ENCODE results near the gene CNIH2. TPM values are rescaled to one million over a fixed set of nuclear protein-coding genes. Genes with fewer than 3 reads are reported as not detected.

Gene CNIH2
- total and polyA plus RNA-seq, 9 of the 15 experiments (the other 6 are each of a cell fraction or from before 2014, with no cell fraction given) = 0.26 to 0.89 (median 0.40) TPM; not detected in 4

GRCh38 chr11:66291706-66292542, 13.9 kb downstream of the CNIH2 start, which contains the start of gene TMEM151A:
Gene TMEM151A, plus strand, starts transcription at chr11:66291894. Its CDS starts 120 bp downstream, at chr11:66292014.
- ATAC-seq (no peak), FAIRE-seq (no peak), DNase-seq (ENCODE audit: extremely low read depth in 1 of 4, low spot score in 3 of 4) (peak in 1 of 4 experiments; percentile 35)
- Histone ChIP-seq H3K9me1 (ENCODE audit: control insufficient read depth, insufficient read depth, low read length) (no peaks in the 10 kb centered on the region), H3K9ac (ENCODE audit: insufficient read depth in 1 of 2, low read depth in 2 of 2, low read length in 2 of 2) (no peak within 1 kb of the TSS), H3K79me2 (ENCODE audit: control insufficient read depth, insufficient read depth, low read length) (peaks cover 19% of the 10 kb centered on the region), H3K27ac (ENCODE audit: extremely low read depth, low read depth, low read length) (no peak within 1 kb of the TSS), H3K27me3 (ENCODE audit: control insufficient read depth in 2 of 2, insufficient read depth in 2 of 2, low read length in 2 of 2) (no peaks in the 10 kb centered on the region; a peak in 1 of 5 replicates), H3K4me1 (replicated peaks in 1 of 2; ENCODE audit: control insufficient read depth in 2 of 2, insufficient read depth in 2 of 2, low read length in 2 of 2) (peaks cover 19 to 60% of the 10 kb centered on the region in 2 experiments), H3K4me3 (no peak within 1 kb of the TSS), H3K9me3 (replicated peaks; ENCODE audit: control insufficient read depth, insufficient read depth, low read depth, low read length) (no peaks in the 10 kb centered on the region), H3K36me3 (ENCODE audit: control insufficient read depth, insufficient read depth, low read length) (peaks cover 8% of the 10 kb centered on the region; the same call in 2 of the 3 replicates), H4K20me1 (replicated peaks; ENCODE audit: control insufficient read depth, insufficient read depth, low read length) (0 out of 2 replicates have a peak, but pooled peaks cover 5% of the 10 kb centered on the region), H3K4me2 (ENCODE audit: insufficient read depth, low read length) (no peak within 1 kb of the TSS), H2AFZ (ENCODE audit: low read depth, low read length) (no peak within 1 kb of the TSS)
- ChIA-PET CTCF (ENCODE audit: low intra/inter-chr PET ratio) (no interaction called here), POLR2A (no interaction called here)
- WGBS (ENCODE audit: insufficient coverage, low coverage, missing lambda C conversion rate) = 93% methylated on average over 10 of the region's 95 CpGs
- intact Hi-C loops (cut with micrococcal nuclease) (no loop called here), in situ Hi-C loops (cut with MboI) (no loop called here)
- no TSS peak for BruUV-seq (replicated peaks)
- TF ChIP-seq ZSCAN29 (IDR thresholded peaks at IDR 0.05) = no peak
- TF ChIP-seq CLOCK (CRISPR knock-in tag; IDR thresholded peaks at IDR 0.05; ENCODE audit: borderline replicate concordance) = no peak
- 0 out of 2 replicates have a peak, but pooled peaks have one; percentile 36 for TF ChIP-seq CREM (IDR thresholded peaks at IDR 0.05; ENCODE audit: low read depth)
- no peak for TF ChIP-seq XRCC5 (IDR thresholded peaks at IDR 0.05; ENCODE audit: low read depth, low read length)
- TF ChIP-seq ATF1 (CRISPR knock-in tag; IDR thresholded peaks at IDR 0.05) = no peak
- peak; percentile 23; the same call in 1 of the 2 replicates for TF ChIP-seq ATF1 (tag; IDR thresholded peaks at IDR 0.05)
- no peak for TF ChIP-seq ZNF23 (CRISPR knock-in tag; IDR thresholded peaks at IDR 0.05)
- no peak for TF ChIP-seq ZNF592 (IDR thresholded peaks at IDR 0.05)
- no peak for TF ChIP-seq GATAD2B (IDR thresholded peaks at IDR 0.05; ENCODE audit: borderline replicate concordance)
- no peak for TF ChIP-seq JUNB (CRISPR knock-in tag; conservative IDR thresholded peaks at IDR 0.05)
- TF ChIP-seq HNRNPL (IDR thresholded peaks at IDR 0.05; ENCODE audit: low read depth, low read length) = 0 out of 2 replicates have a peak, but pooled peaks have one; percentile 16
- no peak for TF ChIP-seq RAD51 (IDR thresholded peaks at IDR 0.05; ENCODE audit: borderline replicate concordance, low read depth)
- TF ChIP-seq FIP1L1 (IDR thresholded peaks at IDR 0.05; ENCODE audit: low read depth, low read length, poor library complexity, severe bottlenecking) = no peak
- peak; percentile 41; the same call in 1 of the 2 replicates for TF ChIP-seq ZBTB7A (IDR thresholded peaks at IDR 0.05; ENCODE audit: borderline replicate concordance, control insufficient read depth, low read depth, low read length)
- TF ChIP-seq SMARCC2 (IDR thresholded peaks at IDR 0.05; ENCODE audit: low read depth) = no peak
- TF ChIP-seq, protein P1, sequence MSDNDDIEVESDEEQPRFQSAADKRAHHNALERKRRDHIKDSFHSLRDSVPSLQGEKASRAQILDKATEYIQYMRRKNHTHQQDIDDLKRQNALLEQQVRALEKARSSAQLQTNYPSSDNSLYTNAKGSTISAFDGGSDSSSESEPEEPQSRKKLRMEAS (CRISPR knock-in tag; IDR thresholded peaks at IDR 0.05) = no peak

All from K562 (cell line).